ENCODE data around the gene DDX41. TPM values are rescaled to one million over a fixed set of nuclear protein-coding genes. Genes with fewer than 3 reads are reported as not detected.

Gene DDX41
- total and polyA plus RNA-seq, 2 of the 13 experiments (the other 11 are each of a cell fraction or from before 2014, with no cell fraction given): 62.8 to 105 TPM

GRCh38 chr5:177500685-177501522 is 15.9 kb downstream of the DDX41 start (continued):
- TF ChIP-seq PRPF4 (IDR thresholded peaks at IDR 0.05; ENCODE audit: low read depth, low read length, poor library complexity, severe bottlenecking) (no peak), SRSF4 (IDR thresholded peaks at IDR 0.05; ENCODE audit: low read depth, low read length, poor library complexity, severe bottlenecking) (no peak), TIGD3 (CRISPR knock-in tag; IDR thresholded peaks at IDR 0.05; ENCODE audit: borderline replicate concordance) (no peak), CBX2 (IDR thresholded peaks at IDR 0.05; ENCODE audit: low read depth, low read length) (no peak), CBX2 (CRISPR knock-in tag; IDR thresholded peaks at IDR 0.05; ENCODE audit: low read depth) (no peak), ZFP1 (CRISPR knock-in tag; IDR thresholded peaks at IDR 0.05) (no peak), MAFF (IDR thresholded peaks at IDR 0.05; ENCODE audit: low read depth, low read length) (no peak), ZNF207 (IDR thresholded peaks at IDR 0.05; ENCODE audit: borderline replicate concordance) (no peak), ZBTB40 (IDR thresholded peaks at IDR 0.05) (no peak), ZBTB40 (CRISPR knock-in tag; IDR thresholded peaks at IDR 0.05) (0 out of 2 replicates have a peak, but pooled peaks have one; percentile 29), GZF1 (CRISPR knock-in tag; IDR thresholded peaks at IDR 0.05) (no peak), ZNF329 (CRISPR knock-in tag; IDR thresholded peaks at IDR 0.05; ENCODE audit: low read depth) (no peak), CTCF (CRISPR knock-in tag; IDR thresholded peaks at IDR 0.05) (peak; percentile 95), GPN1 (CRISPR knock-in tag; IDR thresholded peaks at IDR 0.05; ENCODE audit: borderline replicate concordance) (no peak), HOMEZ (CRISPR knock-in tag; IDR thresholded peaks at IDR 0.05; ENCODE audit: low read depth) (no peak), DR1 (CRISPR knock-in tag; IDR thresholded peaks at IDR 0.05) (no peak)

Measured in HepG2 (cell line).